SK-N-MC (cell line): Measurements from ENCODE around the gene ZNF189.

ENCODE experiments used
- DNase-seq: peaks from one replicate; pipeline ENCODE4 v3.0.0-alpha.2; 2011; ENCODE audit warnings: low read depth, low spot score
- H3K27ac ChIP-seq: fragments of 200-600 bp; sonication (generic); 2 replicates; pipeline ENCODE4 v1.5.1; 2016; ENCODE audit warnings: mixed run types
- H3K36me3 ChIP-seq: fragments of 200-600 bp; sonication (generic); 2 replicates; pipeline ENCODE4 v1.6.1; 2017; ENCODE audit warnings: antibody characterized with exemption, low read length, mixed read lengths; ENCODE audit not compliant: insufficient read depth
- H3K4me3 ChIP-seq: fragments of 200-600 bp; sonication (generic); 2 replicates; pipeline ENCODE4 v1.5.1; 2016
- H3K9ac ChIP-seq: fragments of 200-600 bp; sonication (generic); 2 replicates; pipeline ENCODE4 v1.8.0; 2017; ENCODE audit warnings: mixed run types, mixed read lengths; ENCODE audit not compliant: insufficient read length
- H3K9me3 ChIP-seq: fragments of 200-600 bp; sonication (generic); 2 replicates; pipeline ENCODE4 v1.6.1; 2017; ENCODE audit warnings: low read depth, mild to moderate bottlenecking, antibody characterized with exemption, low read length, moderate library complexity, mixed read lengths
- EZH2 ChIP-seq: fragments of 200-600 bp; sonication (generic); IDR thresholded peaks from one replicate; pipeline ENCODE4 v1.6.1; 2017; ENCODE audit warnings: antibody characterized with exemption
- FOXP2 ChIP-seq: optimal IDR thresholded peaks from 2 replicates; pipeline ENCODE3; 2011; ENCODE audit warnings: mild to moderate bottlenecking, moderate library complexity; ENCODE audit not compliant: insufficient read depth; ENCODE audit errors: extremely low read length, control extremely low read depth
- POLR2AphosphoS5 ChIP-seq: IDR thresholded peaks from 2 replicates; pipeline ENCODE4 v1.6.1; 2012; ENCODE audit warnings: mild to moderate bottlenecking, low read depth, low read length, borderline replicate concordance

Gene ZNF189

DNA sequence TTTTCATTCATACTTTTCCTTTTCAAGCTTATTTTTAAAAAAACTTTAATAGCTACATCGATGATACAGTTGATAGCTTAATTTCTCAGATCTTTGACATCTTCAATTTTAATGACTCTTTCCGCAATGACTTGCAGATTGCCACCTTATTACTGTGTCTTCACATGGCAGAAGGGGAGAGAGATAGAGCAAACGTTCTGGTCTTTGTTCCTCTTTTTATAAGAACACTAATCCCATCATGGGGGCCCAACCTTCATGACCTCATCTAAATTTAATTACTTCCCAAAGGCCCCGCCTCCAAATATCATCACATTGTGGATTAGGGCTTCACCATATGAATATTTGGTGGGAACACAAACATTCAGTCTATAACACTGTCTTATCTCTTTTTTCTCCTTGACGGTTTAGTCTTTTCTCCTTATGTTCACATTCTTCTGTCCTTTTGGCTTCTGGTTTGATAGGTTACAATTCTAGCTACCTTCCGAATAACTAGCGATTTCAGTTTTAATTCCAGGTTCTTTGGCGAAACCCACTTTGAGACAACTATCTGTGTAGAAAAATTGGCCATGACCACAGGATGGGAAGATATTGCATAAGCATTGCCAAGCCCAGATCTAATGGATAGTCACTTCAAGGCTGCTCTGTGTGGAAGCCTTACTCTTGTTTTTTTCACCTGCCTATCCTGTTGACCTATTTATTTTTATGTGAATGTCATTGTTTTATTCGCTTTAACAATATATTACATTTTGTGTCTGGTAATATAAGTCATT, 5.0 kb downstream of the ZNF189 start:
- peaks cover 91% of the 10 kb centered on the region for H3K36me3 ChIP-seq
- no peak for TF ChIP-seq EZH2
- no peak for TF ChIP-seq FOXP2
- TF ChIP-seq POLR2AphosphoS5: no peak
- H3K9me3 ChIP-seq: peaks cover 21% of the 10 kb centered on the region
- no peak overlapping the region for H3K9ac ChIP-seq
- no peak for DNase-seq
- no peak overlapping the region for H3K27ac ChIP-seq
- no peak overlapping the region for H3K4me3 ChIP-seq

DNA sequence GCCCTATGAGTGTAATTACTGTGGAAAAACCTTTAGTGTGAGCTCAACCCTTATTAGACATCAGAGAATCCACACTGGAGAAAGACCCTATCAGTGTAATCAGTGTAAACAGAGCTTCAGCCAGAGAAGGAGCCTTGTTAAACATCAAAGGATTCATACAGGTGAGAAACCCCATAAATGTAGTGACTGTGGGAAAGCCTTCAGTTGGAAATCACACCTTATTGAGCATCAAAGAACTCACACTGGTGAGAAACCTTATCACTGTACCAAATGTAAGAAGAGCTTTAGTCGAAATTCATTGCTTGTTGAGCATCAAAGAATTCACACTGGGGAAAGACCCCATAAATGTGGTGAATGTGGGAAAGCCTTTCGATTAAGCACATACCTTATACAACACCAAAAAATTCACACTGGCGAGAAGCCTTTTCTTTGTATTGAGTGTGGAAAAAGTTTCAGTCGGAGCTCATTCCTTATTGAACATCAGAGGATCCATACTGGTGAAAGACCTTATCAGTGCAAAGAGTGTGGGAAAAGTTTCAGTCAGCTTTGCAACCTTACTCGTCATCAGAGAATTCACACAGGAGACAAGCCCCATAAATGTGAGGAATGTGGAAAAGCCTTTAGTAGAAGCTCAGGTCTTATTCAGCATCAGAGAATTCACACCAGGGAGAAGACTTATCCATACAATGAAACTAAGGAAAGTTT, 9.9 kb downstream of the ZNF189 start:
- H3K27ac ChIP-seq: no peak overlapping the region
- no peak overlapping the region for H3K9ac ChIP-seq
- no peak overlapping the region for H3K4me3 ChIP-seq
- H3K36me3 ChIP-seq: peaks cover 61% of the 10 kb centered on the region
- DNase-seq: no peak
- peaks cover 32% of the 10 kb centered on the region for H3K9me3 ChIP-seq
- TF ChIP-seq POLR2AphosphoS5 (no peak), EZH2 (no peak), FOXP2 (no peak)

DNA sequence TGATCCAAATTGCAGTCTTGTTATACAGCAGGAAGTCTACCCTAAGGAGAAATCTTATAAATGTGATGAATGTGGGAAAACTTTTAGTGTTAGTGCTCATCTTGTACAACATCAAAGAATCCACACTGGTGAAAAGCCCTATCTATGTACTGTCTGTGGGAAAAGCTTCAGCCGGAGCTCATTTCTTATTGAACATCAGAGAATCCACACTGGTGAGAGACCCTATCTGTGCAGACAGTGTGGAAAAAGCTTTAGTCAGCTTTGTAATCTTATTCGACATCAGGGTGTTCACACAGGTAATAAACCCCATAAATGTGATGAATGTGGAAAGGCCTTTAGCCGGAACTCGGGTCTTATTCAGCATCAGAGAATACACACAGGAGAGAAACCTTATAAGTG, 10.4 kb downstream of the ZNF189 start:
- H3K9me3 ChIP-seq: peaks cover 28% of the 10 kb centered on the region
- H3K9ac ChIP-seq: no peak overlapping the region
- H3K4me3 ChIP-seq: no peak overlapping the region
- peaks cover 55% of the 10 kb centered on the region for H3K36me3 ChIP-seq
- DNase-seq: no peak
- H3K27ac ChIP-seq: no peak overlapping the region
- TF ChIP-seq FOXP2 (no peak), EZH2 (no peak), POLR2AphosphoS5 (no peak)

DNA sequence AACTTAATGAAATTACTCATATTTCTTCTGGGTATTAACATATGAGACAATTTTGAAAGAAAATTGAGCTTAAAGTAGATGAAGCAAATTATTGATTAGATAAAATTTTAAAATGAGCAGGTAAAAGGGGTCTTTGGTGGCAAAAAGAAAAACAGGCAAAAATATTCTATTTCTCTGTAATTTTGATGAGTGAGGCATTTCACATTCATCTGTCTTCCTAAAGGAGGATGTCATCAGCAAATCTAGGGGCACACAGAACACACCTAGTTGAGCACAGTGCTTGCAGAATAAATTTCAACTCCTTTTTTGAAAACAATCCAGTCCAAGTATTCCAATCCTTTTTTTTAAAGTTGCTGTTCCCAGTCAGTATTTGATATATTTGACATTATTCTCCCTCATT, 16.2 kb downstream of the ZNF189 start:
- Histone ChIP-seq H3K9ac (no peak overlapping the region), H3K9me3 (peaks cover 7% of the 10 kb centered on the region; the same call in 1 of the 2 replicates), H3K36me3 (no peaks in the 10 kb centered on the region), H3K27ac (no peak overlapping the region), H3K4me3 (no peak overlapping the region)
- no peak for DNase-seq
- TF ChIP-seq FOXP2 (no peak), EZH2 (no peak), POLR2AphosphoS5 (no peak)

DNA sequence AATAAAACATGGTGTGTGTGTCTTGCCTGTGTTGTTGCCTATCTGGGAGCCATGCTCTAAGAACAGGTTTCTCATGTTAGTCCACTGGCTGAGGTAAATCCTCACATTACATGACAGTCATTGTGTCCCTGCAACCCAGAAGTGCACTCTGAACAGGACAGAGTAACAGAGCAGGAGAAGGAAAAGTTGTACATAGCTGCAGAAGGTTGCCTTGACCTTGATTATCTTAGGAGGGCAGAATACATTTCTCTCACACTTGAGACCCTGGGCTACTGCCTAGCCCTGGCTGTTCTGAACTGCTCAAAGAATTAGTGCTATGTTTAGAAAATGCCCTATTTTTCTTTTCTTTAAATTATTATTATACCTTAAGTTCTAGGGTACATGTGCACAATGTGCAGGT, 16.9 kb downstream of the ZNF189 start:
- no peaks in the 10 kb centered on the region for H3K36me3 ChIP-seq
- TF ChIP-seq POLR2AphosphoS5 (no peak), EZH2 (no peak), FOXP2 (no peak)
- H3K27ac ChIP-seq: no peak overlapping the region
- H3K9me3 ChIP-seq: peaks cover under 1% of the 10 kb centered on the region; the same call in 1 of the 2 replicates
- DNase-seq: no peak
- H3K9ac ChIP-seq: no peak overlapping the region
- no peak overlapping the region for H3K4me3 ChIP-seq

DNA sequence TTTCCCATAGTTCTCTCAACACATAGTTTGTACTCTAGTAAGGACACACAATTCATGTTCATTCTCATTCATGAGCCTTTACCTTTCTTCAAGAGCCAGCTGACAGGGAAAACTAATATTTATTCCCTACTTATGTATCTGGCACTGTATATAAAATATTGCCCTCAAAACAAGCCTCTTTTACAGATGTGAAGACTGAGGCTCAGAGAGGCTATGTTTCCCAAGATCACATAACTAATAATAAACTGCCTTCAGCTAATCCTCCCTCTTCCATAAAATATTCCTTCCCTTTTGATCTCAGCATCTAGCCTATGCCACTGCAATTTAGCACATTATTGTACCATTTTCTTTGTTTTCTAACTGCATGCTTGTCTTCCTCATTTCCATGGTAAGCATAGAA, 18.7 kb downstream of the ZNF189 start:
- no peak for DNase-seq
- Histone ChIP-seq H3K27ac (no peak overlapping the region), H3K9ac (no peak overlapping the region), H3K4me3 (no peak overlapping the region), H3K36me3 (no peaks in the 10 kb centered on the region), H3K9me3 (no peaks in the 10 kb centered on the region)
- TF ChIP-seq FOXP2 (no peak), POLR2AphosphoS5 (no peak), EZH2 (no peak)

DNA sequence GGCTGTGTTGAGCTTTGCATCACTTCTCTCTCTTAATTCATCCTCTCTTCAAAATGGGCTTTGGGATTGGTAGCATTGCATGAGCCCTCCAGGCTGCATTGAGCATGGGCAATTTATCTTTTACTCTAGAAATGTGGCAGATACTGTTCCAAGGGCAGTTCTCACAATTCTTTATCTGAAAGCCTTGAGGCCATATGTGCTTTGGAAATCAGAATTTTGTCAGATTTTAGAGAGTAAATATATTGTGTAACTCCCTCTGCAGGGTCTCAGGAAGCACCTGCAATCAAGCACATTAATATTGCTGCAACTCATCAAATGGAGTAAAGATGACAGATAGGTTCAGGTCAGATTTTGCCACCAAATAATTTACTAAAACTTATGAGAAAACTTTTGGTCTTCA, 19.3 kb downstream of the ZNF189 start:
- DNase-seq: no peak
- no peaks in the 10 kb centered on the region for H3K36me3 ChIP-seq
- H3K4me3 ChIP-seq: no peak overlapping the region
- no peak overlapping the region for H3K27ac ChIP-seq
- TF ChIP-seq FOXP2 (no peak), POLR2AphosphoS5 (no peak), EZH2 (no peak)
- no peaks in the 10 kb centered on the region for H3K9me3 ChIP-seq
- H3K9ac ChIP-seq: no peak overlapping the region

DNA sequence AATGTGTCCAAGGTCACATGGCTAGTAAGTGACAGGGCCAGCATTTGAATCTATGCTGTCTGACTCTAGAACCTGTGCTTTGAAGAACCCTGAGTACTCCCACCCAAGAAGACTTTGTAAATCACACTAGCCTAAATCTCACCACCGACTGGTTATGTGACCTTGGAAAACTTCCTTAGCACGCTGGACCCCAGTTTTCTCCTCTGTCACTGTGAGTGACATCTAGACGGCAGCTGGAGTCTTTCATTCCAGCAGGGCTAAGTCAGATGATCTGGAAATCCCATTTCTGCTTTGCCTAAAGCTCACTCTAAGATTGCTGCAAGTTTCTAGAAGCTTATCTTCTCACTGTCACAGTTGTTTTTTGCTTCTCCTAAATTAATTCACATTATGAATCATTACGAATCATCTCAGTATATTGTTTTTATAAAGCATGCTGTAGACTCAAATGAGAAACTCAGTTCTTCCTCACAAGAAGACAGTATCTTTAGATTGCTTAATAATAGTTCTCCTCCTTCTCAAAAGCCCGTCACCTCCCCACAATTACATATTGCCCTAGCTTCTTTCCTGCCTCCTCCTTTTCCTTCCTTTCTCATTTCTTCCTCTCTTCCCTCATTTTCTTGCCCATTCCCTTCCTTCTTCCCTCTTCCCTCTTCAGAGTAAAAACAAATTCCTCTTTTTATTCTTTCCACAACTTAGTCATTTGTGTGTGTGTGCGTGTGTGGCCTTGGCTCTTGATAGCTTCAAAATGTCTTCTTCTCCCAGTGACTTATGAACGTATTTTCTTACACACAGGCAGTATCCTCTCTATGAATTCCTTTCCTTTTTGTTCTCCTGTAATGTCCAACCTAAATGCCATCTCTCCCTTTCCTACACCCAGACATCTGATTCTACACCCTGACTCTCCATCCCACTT, 20.1 kb downstream of the ZNF189 start:
- H3K27ac ChIP-seq: no peak overlapping the region
- no peaks in the 10 kb centered on the region for H3K9me3 ChIP-seq
- no peak overlapping the region for H3K4me3 ChIP-seq
- DNase-seq: no peak
- TF ChIP-seq FOXP2: no peak
- no peak for TF ChIP-seq POLR2AphosphoS5
- TF ChIP-seq EZH2: no peak
- no peaks in the 10 kb centered on the region for H3K36me3 ChIP-seq
- H3K9ac ChIP-seq: no peak overlapping the region
